ENCODE data around the gene CD74. TPM values are rescaled to one million over a fixed set of nuclear protein-coding genes. Genes with fewer than 3 reads are reported as not detected.
A peak's percentile ranks its signal among the peaks of the same experiment; 100 is the strongest.

CD74 gene
- total RNA-seq, 1 experiment from 2014 or later: 19.5 TPM

DNA sequence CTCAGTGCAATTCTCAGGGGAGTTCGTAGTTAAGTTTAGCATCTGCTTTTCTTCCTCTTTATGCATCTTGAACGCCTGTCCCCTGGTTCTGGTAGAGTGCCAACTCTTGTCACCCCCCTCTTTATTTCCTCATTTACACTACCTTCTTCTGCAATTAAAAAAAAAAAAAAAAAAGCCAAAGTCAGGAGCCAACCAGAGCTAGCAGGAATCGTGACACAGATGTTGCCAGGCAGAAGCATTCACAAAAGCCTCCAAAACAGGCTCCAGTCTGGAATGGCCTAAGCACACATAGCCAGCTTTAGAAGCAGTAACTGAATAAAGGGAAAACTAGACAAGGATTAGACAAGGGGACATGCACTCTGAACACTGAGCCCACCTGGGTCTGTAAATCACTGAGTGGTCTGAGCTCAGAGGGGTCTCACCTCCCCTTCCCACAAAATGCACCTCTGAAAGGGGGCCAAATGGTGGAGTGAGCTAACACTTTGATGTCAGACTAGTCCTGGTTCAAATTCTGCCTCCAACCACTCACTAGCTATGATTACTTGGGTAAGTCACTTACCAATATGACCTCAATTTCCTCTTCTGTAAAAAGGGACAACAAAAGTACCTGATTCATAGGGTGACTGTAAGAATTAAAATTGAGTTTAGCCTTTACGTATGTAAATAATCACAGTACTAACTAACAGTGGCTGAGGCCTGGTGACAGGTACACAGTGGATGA, 2.0 kb downstream of the CD74 start:
- no peaks in the 10 kb centered on the region; a peak in 2 of 5 replicates for H3K9me3 Mint-ChIP-seq
- H3K9me3 ChIP-seq (ENCODE audit: control insufficient read depth, low read depth, low read length): no peaks in the 10 kb centered on the region
- no peak overlapping the region for H2BK12ac ChIP-seq (ENCODE audit: insufficient read length, low read depth, low read length)
- no peak overlapping the region for H3K27ac ChIP-seq (ENCODE audit: insufficient read length, low read depth, low read length)
- peak overlapping the region; percentile 84 to 94 (median 91); a peak in 6 of 7 replicates for H3K27ac Mint-ChIP-seq
- no peak overlapping the region for H3K18ac ChIP-seq (ENCODE audit: insufficient read length, low read depth, low read length)
- no peak overlapping the region for H2BK15ac ChIP-seq (ENCODE audit: low read depth, low read length)
- no peak overlapping the region for H4K91ac ChIP-seq (ENCODE audit: insufficient read length, low read depth, low read length)
- H4K8ac ChIP-seq (replicated peaks; ENCODE audit: insufficient read length, low read depth, low read length): no peak overlapping the region
- peaks cover 40 to 49% of the 10 kb centered on the region in 2 experiments for H3K4me1 Mint-ChIP-seq
- no peaks in the 10 kb centered on the region for H3K79me2 ChIP-seq (ENCODE audit: insufficient read depth, low read length)
- no peak overlapping the region for H4K5ac ChIP-seq (ENCODE audit: insufficient read length, low read depth, low read length)
- TF ChIP-seq, protein P1, sequence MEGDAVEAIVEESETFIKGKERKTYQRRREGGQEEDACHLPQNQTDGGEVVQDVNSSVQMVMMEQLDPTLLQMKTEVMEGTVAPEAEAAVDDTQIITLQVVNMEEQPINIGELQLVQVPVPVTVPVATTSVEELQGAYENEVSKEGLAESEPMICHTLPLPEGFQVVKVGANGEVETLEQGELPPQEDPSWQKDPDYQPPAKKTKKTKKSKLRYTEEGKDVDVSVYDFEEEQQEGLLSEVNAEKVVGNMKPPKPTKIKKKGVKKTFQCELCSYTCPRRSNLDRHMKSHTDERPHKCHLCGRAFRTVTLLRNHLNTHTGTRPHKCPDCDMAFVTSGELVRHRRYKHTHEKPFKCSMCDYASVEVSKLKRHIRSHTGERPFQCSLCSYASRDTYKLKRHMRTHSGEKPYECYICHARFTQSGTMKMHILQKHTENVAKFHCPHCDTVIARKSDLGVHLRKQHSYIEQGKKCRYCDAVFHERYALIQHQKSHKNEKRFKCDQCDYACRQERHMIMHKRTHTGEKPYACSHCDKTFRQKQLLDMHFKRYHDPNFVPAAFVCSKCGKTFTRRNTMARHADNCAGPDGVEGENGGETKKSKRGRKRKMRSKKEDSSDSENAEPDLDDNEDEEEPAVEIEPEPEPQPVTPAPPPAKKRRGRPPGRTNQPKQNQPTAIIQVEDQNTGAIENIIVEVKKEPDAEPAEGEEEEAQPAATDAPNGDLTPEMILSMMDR (conservative IDR thresholded peaks at IDR 0.05): no peak
- no peaks in the 10 kb centered on the region for H3K23me2 ChIP-seq (ENCODE audit: insufficient read length, low read depth, low read length, poor library complexity, severe bottlenecking)
- H4K20me1 ChIP-seq (ENCODE audit: control insufficient read depth, insufficient read depth, insufficient read length): no peaks in the 10 kb centered on the region
- H3K4me2 ChIP-seq (ENCODE audit: insufficient read depth, insufficient read length, low read length): peak overlapping the region; percentile 60
- no peak overlapping the region for H3K56ac ChIP-seq (ENCODE audit: insufficient read length, low read depth, low read length)
- no peaks in the 10 kb centered on the region for H3K27me3 ChIP-seq (ENCODE audit: insufficient read depth, low read length)
- no peak overlapping the region for H3T11ph ChIP-seq (ENCODE audit: low read length)
- H2BK120ac ChIP-seq (ENCODE audit: low read depth, low read length, poor library complexity, severe bottlenecking): no peak overlapping the region
- H2AK5ac ChIP-seq (ENCODE audit: insufficient read length, low read length): no peak overlapping the region
- H2AFZ ChIP-seq (ENCODE audit: low read length): no peak overlapping the region
- peak overlapping the region; percentile 12 to 60; a peak in 4 of 5 replicates for H3K4me3 Mint-ChIP-seq
- no peak overlapping the region for H2BK20ac ChIP-seq (ENCODE audit: low read depth, low read length, poor library complexity, severe bottlenecking)
- H3K4ac ChIP-seq (ENCODE audit: low read depth, low read length): no peak overlapping the region
- H3K36me3 Mint-ChIP-seq (ENCODE audit: insufficient read depth in 1 of 3, low read depth in 3 of 3): no peaks in the 10 kb centered on the region
- no peak overlapping the region for H2BK5ac ChIP-seq (ENCODE audit: insufficient read length, low read length)
- no peaks in the 10 kb centered on the region; the same call in 1 of the 2 replicates for H3K27me3 Mint-ChIP-seq (ENCODE audit: low read depth)
- WGBS (ENCODE audit: extremely low coverage, insufficient read length, low lambda C conversion rate): no CpG with 5 or more reads among the region's 4 CpGs
- H3K79me1 ChIP-seq (ENCODE audit: insufficient read depth, low read depth, low read length, poor library complexity, severe bottlenecking): no peaks in the 10 kb centered on the region
- H3K23ac ChIP-seq (ENCODE audit: insufficient read length, low read depth, low read length): no peak overlapping the region
- peak; percentile 73 for DNase-seq
- H3K9ac ChIP-seq (ENCODE audit: extremely low read depth, insufficient read length, low read length): no peak overlapping the region
- H3K4me1 ChIP-seq (ENCODE audit: insufficient read depth, low read length): peaks cover 4% of the 10 kb centered on the region; the same call in 1 of the 2 replicates
- H3K14ac ChIP-seq (ENCODE audit: insufficient read depth, low read length): no peak overlapping the region
